SK-N-SH (cell line): ENCODE results near the gene SCFD1.

ENCODE experiments used
- CHD2 ChIP-seq: fragments of 150-350 bp; IDR thresholded peaks from 2 replicates; pipeline ENCODE4 v1.6.1; 2018; ENCODE audit warnings: low read length; ENCODE audit not compliant: partially characterized antibody
- YY1 ChIP-seq: IDR thresholded peaks from 2 replicates; pipeline ENCODE4 v1.4.0; 2012; ENCODE audit warnings: low read depth, mild to moderate bottlenecking

- TF ChIP-seq CHD2 (no peak), YY1 (no peak)
Observed at GRCh38 chr14:30624132-30624423, 2.0 kb downstream of the SCFD1 start.
